ENCODE data around the gene DOK1.

DOK1 gene

DNA sequence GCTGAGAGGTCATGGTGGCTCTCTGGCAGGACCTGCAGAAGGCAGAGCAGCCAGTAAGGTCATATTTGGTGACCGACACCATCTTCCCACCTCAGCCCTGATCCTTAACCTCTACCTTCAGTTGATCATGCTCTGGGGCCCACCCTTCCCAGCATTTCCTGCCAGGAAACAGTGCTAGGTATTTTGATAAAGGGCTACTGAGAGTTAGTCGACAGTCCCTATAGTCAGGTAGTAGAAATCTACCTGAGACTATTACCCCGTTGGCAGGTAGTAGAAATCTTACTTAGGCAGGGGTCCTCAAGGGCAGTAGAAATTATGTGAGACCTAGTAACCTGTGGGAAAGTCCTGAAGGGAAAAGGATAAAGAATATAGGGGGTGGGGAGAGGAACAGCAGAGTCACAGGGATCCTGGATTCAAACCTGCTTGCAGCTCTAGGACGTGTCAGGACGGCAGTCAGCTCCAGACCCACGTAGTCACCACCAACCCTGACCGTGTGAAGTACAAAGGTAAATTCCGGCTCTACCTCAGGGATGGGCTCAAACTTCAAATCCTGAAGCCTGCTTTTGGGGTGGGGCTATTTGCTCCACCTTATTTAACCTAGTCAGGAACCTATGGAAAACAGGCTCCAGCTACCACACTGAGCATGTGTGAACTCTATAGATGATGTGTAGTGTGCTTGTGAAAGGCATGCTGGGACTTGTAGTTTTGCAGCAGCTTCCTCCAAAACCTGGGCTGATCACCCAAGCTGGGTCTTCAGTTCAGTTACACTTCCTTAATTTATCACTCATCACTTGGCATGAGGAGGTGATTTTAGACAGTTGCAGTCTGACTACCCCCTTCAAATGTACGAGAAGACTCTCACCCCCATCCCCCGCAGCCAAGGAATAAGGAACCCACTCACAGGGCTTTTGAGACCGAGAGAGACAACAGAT is 28.5 kb upstream of the DOK1 start, which contains the start of gene DQX1:
DQX1 (minus strand) TSS at position 515 of the 932 bp plus-strand sequence; CDS start at position 13, 502 bp downstream.
- DNase-seq, result no peak

DNA sequence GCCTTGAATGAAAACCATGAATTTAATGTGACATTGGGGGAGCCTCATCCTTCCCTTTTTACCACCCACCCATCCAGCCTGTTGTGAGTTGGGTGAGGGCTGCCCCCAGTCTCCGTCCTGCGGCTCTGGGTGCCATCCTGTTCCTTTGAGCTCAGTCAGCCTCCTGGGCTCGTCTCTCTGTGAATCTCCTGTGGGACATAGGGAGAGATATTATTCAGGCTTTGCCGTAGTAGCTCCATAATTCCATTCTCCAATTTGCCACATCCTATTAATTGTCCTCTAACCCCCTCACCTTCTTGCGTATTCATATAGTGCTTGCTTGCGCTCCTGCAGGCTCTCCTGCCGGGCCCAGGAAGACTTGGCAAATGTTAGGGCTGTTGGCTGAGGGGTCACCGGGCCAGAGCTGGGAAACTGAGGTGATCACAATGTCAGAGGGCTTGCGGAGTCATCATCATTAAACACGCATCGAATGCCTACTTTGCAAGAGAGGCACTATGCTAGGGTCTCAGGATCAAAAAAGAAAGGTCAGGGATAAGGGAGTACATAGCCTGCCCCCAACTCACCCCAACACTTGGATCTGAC is 27.8 kb upstream of the DOK1 start:
- DNase-seq, result no peak

GRCh38 chr2:74527741-74528140 is 26.8 kb upstream of the DOK1 start:
- DNase-seq, result no peak

DNA sequence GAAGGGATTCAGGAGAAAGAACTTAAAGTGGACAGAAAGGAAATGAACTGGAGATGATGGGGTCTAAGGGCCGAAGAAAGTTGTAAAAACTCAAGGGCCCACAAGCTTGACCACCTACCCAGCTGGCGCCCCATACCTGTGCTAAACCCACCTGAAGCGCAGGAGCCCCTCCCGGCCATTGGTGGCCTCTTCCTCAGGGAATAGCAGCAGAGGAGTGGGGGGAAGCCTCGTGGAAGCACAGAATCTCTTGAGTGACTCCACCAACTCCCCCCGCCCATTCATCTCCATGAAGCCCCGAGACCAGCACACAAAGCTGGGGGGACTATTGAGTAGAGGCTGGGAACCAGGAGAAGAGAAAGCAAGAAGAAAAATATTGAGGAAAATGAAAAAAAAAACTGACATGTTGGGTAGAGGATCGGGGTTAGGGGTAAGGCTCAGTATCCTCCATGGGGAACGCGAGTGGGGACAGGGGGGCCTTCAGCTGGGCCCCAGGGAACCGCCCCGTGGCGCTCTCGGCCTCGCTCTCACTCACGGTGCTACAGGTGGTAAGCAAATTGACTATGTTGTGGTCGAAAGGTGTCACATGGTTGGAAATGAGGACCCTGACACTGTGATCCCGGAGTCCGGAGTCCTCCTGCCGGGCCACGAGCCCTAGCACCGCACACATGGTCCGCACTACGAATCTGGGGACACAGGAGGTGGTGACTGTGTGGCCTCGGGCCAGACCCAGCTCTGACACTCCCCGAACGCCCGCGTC is 25.7 kb upstream of the DOK1 start:
- no peak for DNase-seq

- DNase-seq, result peak; percentile 96
Observed at GRCh38 chr2:74529357-74530238, 24.9 kb upstream of the DOK1 start, which contains the start of the genes AUP1 and HTRA2. Gene AUP1 (minus strand): TSS chr2:74529706. CDS start chr2:74529629, 77 bp downstream. Gene HTRA2 (plus strand): TSS chr2:74529933. CDS start chr2:74530007, 74 bp downstream.

DNA sequence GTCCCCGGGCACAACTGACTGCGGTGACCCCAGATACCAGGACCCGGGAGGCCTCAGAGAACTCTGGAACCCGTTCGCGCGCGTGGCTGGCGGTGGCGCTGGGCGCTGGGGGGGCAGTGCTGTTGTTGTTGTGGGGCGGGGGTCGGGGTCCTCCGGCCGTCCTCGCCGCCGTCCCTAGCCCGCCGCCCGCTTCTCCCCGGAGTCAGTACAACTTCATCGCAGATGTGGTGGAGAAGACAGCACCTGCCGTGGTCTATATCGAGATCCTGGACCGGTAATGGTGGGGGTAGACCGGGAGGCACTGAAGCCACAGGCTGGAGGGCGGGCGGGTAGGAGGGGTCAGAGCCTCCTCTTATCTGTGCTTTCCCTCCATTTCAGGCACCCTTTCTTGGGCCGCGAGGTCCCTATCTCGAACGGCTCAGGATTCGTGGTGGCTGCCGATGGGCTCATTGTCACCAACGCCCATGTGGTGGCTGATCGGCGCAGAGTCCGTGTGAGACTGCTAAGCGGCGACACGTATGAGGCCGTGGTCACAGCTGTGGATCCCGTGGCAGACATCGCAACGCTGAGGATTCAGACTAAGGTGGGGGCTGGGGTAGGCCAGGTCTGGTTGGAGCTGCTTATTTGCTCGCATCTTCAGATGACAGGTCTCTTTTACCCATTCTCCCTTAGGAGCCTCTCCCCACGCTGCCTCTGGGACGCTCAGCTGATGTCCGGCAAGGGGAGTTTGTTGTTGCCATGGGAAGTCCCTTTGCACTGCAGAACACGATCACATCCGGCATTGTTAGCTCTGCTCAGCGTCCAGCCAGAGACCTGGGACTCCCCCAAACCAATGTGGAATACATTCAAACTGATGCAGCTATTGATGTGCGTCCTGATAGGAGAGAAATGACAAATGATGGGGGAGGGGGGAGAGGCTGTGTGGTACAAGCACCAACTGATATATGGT is 24.0 kb upstream of the DOK1 start:
- DNase-seq, result no peak

DNA sequence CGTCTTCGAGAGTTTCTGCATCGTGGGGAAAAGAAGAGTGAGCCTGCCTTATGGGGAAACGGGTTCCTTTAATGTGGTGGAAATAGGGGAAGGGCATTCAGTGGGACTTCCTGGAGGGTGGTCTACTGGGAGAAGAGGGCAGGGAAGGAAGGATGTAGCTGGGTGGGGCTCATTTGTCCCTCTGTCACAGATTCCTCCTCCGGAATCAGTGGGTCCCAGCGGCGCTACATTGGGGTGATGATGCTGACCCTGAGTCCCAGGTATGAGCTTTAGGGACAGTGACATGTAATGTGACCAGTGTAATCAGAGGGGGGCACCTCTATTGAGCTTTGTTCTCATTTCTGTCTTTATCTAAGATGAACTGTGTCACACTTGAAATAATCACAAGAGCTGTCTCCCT is 22.9 kb upstream of the DOK1 start:
- DNase-seq, result no peak

DNA sequence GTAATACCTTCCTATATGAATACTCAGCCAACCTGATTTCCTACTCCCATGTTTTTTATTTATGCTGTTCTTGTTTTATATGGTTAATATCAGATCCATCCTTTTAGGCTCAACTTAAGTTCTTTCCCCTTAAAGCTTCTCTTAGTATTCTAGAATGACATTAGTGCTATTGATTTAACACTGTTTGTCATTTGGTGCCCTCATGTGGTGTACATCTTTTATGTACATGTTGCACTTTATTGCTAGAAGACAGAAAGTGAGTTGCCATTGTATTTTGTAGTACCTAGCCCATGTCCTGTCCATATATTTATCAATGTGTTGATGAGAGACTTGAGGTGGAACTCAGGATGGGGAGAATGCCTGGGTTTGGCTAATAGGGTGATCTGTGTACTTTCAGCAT is 22.3 kb upstream of the DOK1 start:
- DNase-seq, result no peak

- no peak for DNase-seq
Observed at GRCh38 chr2:74533464-74533863, 21.1 kb upstream of the DOK1 start.

- no peak for DNase-seq
Observed at GRCh38 chr2:74534411-74534810, 20.1 kb upstream of the DOK1 start.

GRCh38 chr2:74535440-74535965 is 19.0 kb upstream of the DOK1 start:
- no peak for DNase-seq

GRCh38 chr2:74536166-74536950 is 18.2 kb upstream of the DOK1 start:
- no peak for DNase-seq

DNA sequence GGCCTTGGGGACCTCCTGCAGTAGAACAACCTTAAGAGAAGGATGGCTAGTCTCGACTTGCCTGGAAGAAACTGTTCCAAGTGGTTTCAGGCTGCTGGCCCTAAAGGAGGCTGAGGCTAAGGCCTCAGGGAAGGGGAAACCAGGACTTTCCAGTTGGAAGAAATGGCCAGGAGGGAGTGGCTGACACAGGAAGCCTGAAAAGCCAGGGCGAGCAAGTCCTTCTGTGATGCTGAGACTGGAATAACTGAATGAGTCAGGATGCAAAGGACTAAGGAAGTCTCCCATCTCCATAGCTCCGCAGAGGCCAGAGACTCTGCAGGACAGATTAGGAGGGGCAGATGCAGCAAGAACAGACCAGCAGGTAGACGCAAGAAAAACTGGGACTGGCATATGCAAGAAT is 17.4 kb upstream of the DOK1 start:
- no peak for DNase-seq

DNA sequence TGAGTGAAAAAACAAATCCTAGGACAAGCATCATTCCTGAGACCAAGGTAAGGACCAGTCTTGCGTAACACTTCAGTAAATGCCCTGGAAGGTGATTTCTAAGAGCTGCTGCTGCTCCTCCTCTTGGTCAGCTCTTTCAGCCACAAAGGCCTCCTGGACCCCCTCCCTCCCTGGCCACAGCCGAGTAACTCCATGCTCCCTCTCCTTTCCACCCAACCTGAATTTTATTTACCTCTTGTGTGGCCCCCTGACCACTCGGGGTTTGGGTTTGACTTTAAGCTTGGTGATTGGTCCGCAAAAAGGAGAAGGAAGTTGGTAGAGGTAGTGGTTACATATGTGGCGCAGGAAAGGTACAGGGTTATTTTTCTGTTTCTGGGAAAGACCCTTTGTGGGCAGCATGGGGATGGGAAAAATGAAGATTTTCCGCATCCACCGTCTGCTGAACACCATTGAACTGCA is 15.6 kb upstream of the DOK1 start:
- DNase-seq, result no peak

GRCh38 chr2:74540291-74540690 is 14.2 kb upstream of the DOK1 start:
- no peak for DNase-seq

DNA sequence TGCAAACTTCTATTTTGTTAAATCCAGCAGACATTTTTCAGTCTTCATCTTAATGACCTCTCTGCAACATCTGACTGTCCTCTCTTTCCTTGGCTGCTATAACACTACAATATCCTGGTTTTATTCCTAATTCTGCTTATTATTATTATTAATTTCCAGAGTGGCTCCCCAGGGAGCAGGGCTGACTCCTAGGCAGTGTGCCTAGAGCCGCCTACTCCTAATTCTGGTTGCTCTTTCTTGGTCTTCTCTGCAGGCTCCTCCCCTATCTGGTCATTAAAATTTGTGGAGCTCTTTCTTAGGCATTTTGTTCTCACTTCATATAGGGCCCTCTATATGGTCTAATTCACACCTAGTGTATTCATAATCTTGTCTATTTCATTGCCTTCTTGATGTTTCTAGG is 11.5 kb upstream of the DOK1 start:
- no peak for DNase-seq

DNA sequence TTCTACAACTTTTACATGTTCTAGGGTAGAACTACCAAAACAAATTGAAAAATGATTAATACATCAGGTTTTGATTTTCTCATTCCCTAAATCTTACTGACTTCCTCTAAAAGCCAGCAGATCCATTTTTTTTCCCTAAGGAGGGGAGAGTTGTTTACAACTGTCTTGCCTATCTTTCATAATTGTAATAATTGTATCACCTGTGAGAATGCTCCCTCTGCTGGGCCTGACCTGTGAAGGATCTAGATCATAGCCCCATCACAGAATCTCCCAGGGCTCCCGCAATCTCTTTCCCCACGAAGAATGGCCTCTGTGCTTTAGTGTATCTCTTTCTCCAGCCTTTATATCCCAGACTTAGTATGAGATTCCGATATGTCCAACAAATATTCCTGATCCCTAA is 9.9 kb upstream of the DOK1 start:
- no peak for DNase-seq

- no peak for DNase-seq
Observed at GRCh38 chr2:74546004-74546403, 8.5 kb upstream of the DOK1 start.

DNA sequence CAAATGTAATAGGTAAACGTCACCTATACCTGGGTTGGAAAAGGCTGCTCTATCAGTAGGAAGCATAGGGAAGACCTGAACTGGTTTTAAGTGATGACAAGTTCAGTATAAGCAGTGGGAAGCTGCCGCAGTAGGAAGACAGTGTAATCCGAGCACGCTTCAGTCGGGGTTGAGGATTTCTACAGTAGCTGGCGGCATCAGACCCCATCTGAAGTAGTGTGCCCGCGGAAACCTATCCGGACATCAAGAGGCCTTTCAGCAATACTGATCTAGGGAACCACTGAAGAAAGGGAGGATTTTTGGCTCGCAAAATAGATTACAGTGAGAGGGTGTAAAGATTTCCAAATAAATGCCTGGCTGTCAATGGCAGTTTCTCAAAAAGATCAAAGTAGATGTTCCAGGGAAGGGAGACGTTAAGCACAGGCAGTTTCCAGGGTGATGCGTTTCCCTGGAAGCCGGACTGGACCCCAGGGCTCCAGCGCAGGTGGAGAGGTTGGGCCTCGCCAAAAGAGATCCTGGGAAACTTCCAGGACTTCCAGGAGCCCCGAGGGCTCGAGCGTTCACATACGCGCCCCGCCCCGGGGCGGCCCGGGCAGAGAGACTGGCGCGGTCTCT is 6.1 kb upstream of the DOK1 start:
- DNase-seq, result no peak
